ENCODE measurements around the gene SGO1.
"Not testable (repeated sequence)": the region's sequence is repeated elsewhere in the genome, so short reads cannot be mapped to it uniquely, and the experiment has no call there.

The SGO1 gene

GRCh38 chr3:20185679-20186599 is at the start of gene SGO1:
SGO1 (minus strand) TSS chr3:20186206; CDS start chr3:20184027, 2,179 bp downstream.
- DNase-seq: peak; percentile 98

DNA sequence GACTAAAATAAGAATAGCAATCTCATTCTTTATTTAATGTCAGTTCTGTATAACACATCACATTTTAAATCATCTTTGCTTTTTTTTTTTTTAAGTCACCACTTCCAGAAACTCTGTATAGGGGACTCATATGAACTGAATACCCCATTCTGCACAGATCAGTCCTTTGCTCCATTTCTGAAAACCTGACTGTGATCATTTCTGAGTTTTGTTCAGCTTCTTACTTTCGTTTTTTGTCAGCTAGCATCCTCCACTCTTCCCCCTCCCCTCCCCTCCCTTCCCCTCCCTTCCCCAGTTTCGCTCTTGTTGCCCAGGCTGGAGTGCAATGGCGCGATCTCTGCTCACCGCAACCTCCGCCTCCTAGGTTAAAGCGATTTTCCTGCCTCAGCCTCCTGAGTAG is 49.8 kb upstream of the SGO1 start:
- no peak for DNase-seq

- DNase-seq: no peak
Measured at GRCh38 chr3:20232906-20233780, 47.1 kb upstream of the SGO1 start.

- no peak for DNase-seq
Measured at GRCh38 chr3:20230954-20231353, 44.9 kb upstream of the SGO1 start.

DNA sequence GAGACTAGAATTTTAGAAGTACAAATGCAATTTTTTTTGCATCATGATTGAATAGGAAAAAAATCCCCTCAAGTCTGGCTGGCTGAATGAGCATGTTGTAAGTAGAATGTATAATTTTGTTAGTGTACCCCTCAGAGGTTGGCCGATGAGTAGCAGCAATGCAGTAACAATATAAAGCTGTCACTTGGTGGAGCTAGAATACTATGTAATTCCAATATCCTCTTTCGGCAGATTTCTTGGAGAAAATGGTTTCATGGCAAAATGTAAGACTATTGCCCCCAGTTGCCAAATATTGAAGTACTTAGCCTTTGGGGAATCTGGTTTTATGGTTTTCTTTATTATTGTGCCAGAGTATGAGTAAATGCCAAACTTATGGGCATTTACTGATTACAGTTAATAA is 39.8 kb upstream of the SGO1 start:
- peak; percentile 34 for DNase-seq

DNA sequence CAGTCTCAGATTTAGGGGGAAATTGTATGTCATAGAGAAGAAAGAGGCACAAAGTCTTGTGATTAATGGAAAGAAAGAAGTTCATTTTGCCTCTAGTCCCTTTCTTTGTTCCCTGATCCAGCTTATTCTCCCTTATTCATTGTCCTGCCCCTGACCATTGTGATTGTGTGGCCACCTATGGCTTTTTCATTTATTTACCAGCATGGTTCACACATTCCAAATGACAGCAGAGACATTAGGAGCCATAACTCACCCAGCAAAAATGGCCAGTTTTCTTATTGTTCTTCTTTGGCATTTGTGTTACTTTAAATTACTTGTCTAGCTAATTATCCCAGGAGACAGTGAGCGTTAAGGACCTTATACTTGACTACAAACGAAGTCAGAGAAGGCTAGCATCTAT is 36.3 kb upstream of the SGO1 start:
- peak; percentile 29 for DNase-seq

- DNase-seq: no peak
Measured at GRCh38 chr3:20218215-20218614, 32.2 kb upstream of the SGO1 start.

- DNase-seq: no peak
Measured at GRCh38 chr3:20215636-20216035, 29.6 kb upstream of the SGO1 start.

DNA sequence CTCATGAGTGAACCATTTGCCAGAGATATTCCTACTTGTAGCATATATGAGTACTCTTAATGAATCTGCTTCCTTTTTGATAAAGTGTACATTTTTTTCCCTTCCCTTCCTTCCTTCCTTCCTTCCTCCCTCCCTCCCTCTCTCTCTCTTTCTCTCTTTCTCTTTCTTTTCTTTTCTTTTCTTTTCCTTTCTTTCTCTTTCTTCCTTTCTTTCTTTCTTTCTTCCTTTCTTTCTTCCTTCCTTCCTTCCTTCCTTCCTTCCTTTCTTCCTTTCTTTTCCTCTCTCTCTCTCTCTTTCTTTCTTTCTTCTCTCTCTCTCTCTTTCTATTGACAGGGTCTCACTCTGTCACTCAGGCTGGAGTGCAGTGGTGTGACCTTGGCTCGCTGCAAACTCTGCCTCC is 27.5 kb upstream of the SGO1 start:
- not testable (repeated sequence) for DNase-seq

GRCh38 chr3:20207945-20208344 is 21.9 kb upstream of the SGO1 start:
- DNase-seq: not testable (repeated sequence)

GRCh38 chr3:20205898-20206297 is 19.9 kb upstream of the SGO1 start:
- DNase-seq: not testable (repeated sequence)

DNA sequence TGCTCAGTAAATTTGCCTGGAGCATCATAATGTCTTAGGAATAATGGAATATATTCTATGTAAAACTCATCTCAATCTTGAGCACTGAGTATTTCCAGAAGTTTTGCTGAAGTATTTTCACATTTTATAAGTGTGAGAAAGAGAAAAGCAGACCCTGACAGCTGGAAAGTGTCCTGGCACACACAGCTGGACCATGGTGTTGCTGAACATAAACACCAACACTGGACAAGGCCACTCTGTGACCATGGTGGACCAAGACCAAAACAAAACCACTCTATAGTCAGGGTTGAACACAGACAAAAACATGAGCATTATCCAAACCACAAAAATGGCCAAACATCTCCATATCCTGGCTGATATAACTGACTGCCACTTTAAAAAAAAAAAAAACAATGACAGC is 15.1 kb upstream of the SGO1 start:
- DNase-seq: no peak

- DNase-seq: no peak
Measured at GRCh38 chr3:20197775-20198174, 11.8 kb upstream of the SGO1 start.

DNA sequence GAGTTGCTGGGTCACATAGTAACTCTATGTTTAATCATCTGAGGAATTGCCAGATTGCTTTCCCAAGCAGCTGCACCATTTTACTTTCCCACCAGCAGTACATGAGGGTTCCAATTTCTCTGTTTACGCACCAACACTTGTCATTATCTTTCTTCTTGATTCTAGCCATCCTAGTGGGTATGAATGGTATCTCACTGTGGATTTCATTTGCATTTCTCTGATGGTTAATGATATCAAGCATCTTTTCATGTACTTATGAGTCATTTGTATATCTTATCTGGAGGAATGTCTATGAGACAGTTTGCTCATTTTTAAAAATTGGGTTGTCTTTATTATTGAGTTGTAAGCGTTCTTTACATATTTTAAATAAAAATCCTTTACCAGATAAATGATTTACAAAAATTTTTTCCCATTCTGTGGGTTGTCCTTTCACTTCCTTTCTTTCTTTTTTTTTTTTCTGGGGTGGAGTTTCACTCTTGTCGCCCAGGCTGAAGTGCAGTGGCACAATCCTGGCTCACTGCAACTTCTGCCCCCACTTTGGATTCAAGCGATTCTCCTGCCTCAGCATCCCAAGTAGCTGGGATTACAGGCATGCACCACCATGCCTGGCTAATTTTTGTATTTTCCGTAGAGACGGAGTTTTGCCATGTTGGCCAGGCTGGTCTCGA is 8.9 kb upstream of the SGO1 start:
- DNase-seq: no peak

- DNase-seq: no peak
Measured at GRCh38 chr3:20190991-20191390, 5.0 kb upstream of the SGO1 start.

- DNase-seq: no peak
Measured at GRCh38 chr3:20186600-20187004, 596 bp upstream of the SGO1 start.

DNA sequence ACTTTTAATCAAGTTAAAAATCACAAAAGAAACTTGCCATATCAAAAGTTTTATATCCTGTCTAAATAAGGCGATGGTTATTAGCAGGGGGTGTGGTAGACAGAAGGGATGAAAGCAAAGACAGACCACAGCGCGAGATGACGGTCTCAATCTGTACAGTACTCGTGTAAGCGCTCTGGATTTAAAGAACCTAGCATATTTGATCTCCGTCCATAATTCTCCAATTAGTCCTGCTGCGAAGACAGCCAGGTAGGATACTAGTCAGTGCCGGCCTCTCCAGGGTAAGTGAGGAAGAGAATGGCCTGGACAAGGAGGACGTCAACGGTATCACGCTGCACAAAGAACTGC is 701 bp downstream of the SGO1 start:
- no peak for DNase-seq

DNA sequence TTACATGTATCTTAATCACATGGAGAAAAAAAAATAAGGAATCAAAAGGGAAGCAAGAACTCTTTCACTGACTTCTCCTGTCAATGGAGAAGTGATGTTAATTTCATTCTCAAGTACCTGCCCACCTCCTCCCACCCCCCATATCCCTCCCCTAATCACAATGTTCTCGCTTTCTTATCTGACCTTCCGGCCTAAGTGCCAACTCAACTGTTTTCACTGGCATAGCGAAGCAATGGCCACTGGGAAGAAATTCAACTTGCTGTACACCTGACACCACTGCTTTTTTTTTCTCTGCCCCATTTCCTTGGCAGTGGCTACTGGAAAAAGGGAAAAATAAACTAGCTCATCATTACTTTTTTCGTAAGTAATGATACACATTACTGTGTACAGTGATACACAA is 3.8 kb downstream of the SGO1 start:
- DNase-seq: no peak

- no peak for DNase-seq
Measured at GRCh38 chr3:20181276-20181675, 4.7 kb downstream of the SGO1 start.

GRCh38 chr3:20173844-20174410 is 12.1 kb downstream of the SGO1 start:
- peak; percentile 27 for DNase-seq

DNA sequence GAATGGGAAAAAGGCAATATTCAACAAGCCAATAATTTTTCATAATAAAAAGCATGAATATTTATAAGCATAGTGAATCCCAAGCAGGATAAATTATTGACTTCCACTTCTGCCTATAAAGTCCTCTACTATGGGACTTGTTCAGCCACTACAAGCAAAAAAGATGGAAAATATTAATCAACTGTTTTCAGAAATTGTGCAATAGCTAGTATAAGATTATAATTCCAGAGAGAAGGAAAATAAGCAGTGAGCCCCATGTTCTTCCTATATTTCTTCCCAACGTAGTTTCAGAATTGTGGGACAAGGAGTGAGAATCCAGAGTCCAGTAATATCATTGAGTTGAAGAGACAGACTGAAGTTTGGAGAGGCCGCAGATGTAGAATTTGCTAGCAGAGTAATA is 24.3 kb downstream of the SGO1 start:
- DNase-seq: no peak

- no peak for DNase-seq
Measured at GRCh38 chr3:20160230-20160629, 25.8 kb downstream of the SGO1 start.

GRCh38 chr3:20154928-20155327 is 31.1 kb downstream of the SGO1 start:
- DNase-seq: no peak
